IMR-90 (cell line): ENCODE measurements around the gene UST.

Source experiments
- BHLHE40 ChIP-seq: fragments of 150-350 bp; IDR thresholded peaks from 2 replicates; pipeline ENCODE4 v1.6.1; 2016; ENCODE audit warnings: mild to moderate bottlenecking, low read depth, low read length
- CEBPB ChIP-seq: IDR thresholded peaks from 2 replicates; pipeline ENCODE4 v1.6.1; 2012; ENCODE audit warnings: low read depth, low read length, improper control_type of control experiment
- CHD1 ChIP-seq: IDR thresholded peaks from 2 replicates; pipeline ENCODE4 v1.6.1; 2012; ENCODE audit warnings: low read depth, low read length, improper control_type of control experiment
- FOS ChIP-seq: fragments of 150-350 bp; IDR thresholded peaks from 2 replicates; pipeline ENCODE4 v1.6.1; 2016; ENCODE audit warnings: low read depth, low read length
- MAFK ChIP-seq: IDR thresholded peaks from 2 replicates; pipeline ENCODE4 v1.6.1; 2012; ENCODE audit warnings: low read depth, low read length, improper control_type of control experiment
- MAZ ChIP-seq: IDR thresholded peaks from 2 replicates; pipeline ENCODE4 v1.6.1; 2012; ENCODE audit warnings: low read depth, mild to moderate bottlenecking, low read length, improper control_type of control experiment, moderate library complexity, borderline replicate concordance
- NFE2L2 ChIP-seq: fragments of 150-350 bp; IDR thresholded peaks from 2 replicates; pipeline ENCODE4 v1.6.1; 2016; ENCODE audit warnings: low read depth, mild to moderate bottlenecking, low read length
- POLR2A ChIP-seq: IDR thresholded peaks from 2 replicates; pipeline ENCODE4 v1.6.1; 2012; ENCODE audit warnings: mild to moderate bottlenecking, low read depth, low read length
- RAD21 ChIP-seq: IDR thresholded peaks from 2 replicates; pipeline ENCODE4 v1.6.1; 2012; ENCODE audit warnings: low read length, improper control_type of control experiment
- RCOR1 ChIP-seq: IDR thresholded peaks from 2 replicates; pipeline ENCODE4 v1.6.1; 2012; ENCODE audit warnings: mild to moderate bottlenecking, low read length, improper control_type of control experiment; ENCODE audit not compliant: insufficient replicate concordance
- RFX5 ChIP-seq: IDR thresholded peaks from 2 replicates; pipeline ENCODE4 v1.8.0; 2012; ENCODE audit warnings: low read depth, mild to moderate bottlenecking, low read length, moderate library complexity
- SMC3 ChIP-seq: fragments of 150-350 bp; IDR thresholded peaks from 2 replicates; pipeline ENCODE4 v1.6.1; 2016; ENCODE audit warnings: low read depth, mild to moderate bottlenecking, antibody characterized with exemption, low read length, moderate library complexity
- TF ChIP-seq, protein P1 (sequence below): conservative IDR thresholded peaks from 2 replicates; pipeline ENCODE4 v1.5.1; 2012; ENCODE audit warnings: mild to moderate bottlenecking, low read depth, low read length, improper control_type of control experiment
- TF ChIP-seq, protein P2 (sequence below): fragments of 150-350 bp; IDR thresholded peaks from 2 replicates; pipeline ENCODE4 v1.6.1; 2017; ENCODE audit warnings: mild to moderate bottlenecking, antibody characterized with exemption, low read length, low read depth

DNA sequence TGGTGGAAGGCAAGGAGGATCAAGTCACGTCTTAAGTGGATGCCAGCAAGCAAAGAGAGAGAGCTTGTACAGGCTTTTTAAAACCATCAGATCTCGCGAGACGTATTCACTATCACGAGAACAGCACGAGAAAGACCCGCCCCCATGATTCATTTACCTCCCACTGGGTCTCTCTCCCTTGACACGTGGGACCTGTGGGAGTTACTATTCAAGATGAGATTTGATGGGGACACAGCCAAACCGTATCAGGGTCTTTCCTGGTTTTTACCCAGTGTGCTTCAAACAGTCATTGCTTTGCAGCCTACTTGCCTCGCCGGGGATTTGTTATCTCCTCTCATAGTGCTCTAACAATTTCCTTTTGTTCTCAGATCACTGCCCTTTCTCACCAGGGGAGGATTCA is 108.2 kb downstream of the UST start:
- TF ChIP-seq, protein P1, sequence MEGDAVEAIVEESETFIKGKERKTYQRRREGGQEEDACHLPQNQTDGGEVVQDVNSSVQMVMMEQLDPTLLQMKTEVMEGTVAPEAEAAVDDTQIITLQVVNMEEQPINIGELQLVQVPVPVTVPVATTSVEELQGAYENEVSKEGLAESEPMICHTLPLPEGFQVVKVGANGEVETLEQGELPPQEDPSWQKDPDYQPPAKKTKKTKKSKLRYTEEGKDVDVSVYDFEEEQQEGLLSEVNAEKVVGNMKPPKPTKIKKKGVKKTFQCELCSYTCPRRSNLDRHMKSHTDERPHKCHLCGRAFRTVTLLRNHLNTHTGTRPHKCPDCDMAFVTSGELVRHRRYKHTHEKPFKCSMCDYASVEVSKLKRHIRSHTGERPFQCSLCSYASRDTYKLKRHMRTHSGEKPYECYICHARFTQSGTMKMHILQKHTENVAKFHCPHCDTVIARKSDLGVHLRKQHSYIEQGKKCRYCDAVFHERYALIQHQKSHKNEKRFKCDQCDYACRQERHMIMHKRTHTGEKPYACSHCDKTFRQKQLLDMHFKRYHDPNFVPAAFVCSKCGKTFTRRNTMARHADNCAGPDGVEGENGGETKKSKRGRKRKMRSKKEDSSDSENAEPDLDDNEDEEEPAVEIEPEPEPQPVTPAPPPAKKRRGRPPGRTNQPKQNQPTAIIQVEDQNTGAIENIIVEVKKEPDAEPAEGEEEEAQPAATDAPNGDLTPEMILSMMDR = no peak
- TF ChIP-seq CEBPB (no peak), RAD21 (no peak), POLR2A (no peak), SMC3 (no peak), RFX5 (no peak), NFE2L2 (no peak), MAFK (no peak), RCOR1 (no peak), CHD1 (no peak), FOS (no peak), BHLHE40 (no peak), MAZ (no peak)
- TF ChIP-seq, protein P2, sequence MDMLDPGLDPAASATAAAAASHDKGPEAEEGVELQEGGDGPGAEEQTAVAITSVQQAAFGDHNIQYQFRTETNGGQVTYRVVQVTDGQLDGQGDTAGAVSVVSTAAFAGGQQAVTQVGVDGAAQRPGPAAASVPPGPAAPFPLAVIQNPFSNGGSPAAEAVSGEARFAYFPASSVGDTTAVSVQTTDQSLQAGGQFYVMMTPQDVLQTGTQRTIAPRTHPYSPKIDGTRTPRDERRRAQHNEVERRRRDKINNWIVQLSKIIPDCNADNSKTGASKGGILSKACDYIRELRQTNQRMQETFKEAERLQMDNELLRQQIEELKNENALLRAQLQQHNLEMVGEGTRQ = no peak
